ENCODE measurements around the gene DPP6.

Gene DPP6

DNA sequence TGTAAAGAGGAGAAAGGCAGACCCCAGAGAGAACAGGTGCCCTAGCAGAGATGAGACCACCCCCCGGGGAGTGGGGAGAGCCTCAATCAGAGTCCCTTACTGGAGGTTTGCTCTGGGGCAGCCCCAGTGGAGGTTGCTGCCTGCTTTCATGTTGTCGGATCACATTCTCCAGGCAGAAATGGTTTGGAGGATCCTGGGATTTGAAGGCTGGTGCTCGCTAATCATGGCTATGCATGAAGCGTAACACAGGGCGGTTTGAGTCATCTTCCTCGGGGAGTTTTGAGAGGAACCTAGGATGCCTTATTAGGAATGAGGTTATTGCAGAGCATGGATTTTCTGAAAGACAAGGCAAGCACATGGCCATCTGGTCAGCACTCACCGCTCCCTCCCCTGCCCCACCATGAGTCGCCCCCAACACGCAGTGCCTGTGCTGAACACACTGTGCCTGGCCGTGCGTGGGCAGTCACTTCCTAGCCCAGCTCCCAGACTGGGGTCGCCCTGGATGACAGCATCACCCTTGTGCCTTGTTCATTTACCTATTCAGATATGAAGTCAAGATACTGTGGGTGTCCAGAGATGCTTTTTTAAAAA lies 319.9 kb downstream of the DPP6 start:
- Histone ChIP-seq H3K4me1 (ENCODE audit: control insufficient read depth, insufficient read depth, low read length) (no peaks in the 10 kb centered on the region), H3K9ac (ENCODE audit: low read depth, low read length) (no peak overlapping the region), H3K36me3 (ENCODE audit: control insufficient read depth, insufficient read depth, low read length) (no peaks in the 10 kb centered on the region), H3K27me3 (ENCODE audit: control insufficient read depth, insufficient read depth, low read length) (no peaks in the 10 kb centered on the region), H3K9me3 (ENCODE audit: control insufficient read depth, insufficient read depth, low read length) (no peaks in the 10 kb centered on the region), H3K4me3 (ENCODE audit: low read depth, low read length) (no peak overlapping the region)

- Histone ChIP-seq H3K9ac (ENCODE audit: low read depth, low read length) (no peak overlapping the region), H3K4me1 (ENCODE audit: control insufficient read depth, insufficient read depth, low read length) (no peaks in the 10 kb centered on the region), H3K4me3 (ENCODE audit: low read depth, low read length) (no peak overlapping the region), H3K9me3 (ENCODE audit: control insufficient read depth, insufficient read depth, low read length) (no peaks in the 10 kb centered on the region), H3K36me3 (ENCODE audit: control insufficient read depth, insufficient read depth, low read length) (no peaks in the 10 kb centered on the region), H3K27me3 (ENCODE audit: control insufficient read depth, insufficient read depth, low read length) (no peaks in the 10 kb centered on the region)
These were observed 321.8 kb downstream of the DPP6 start for GRCh38 chr7:154373956-154374355.

DNA sequence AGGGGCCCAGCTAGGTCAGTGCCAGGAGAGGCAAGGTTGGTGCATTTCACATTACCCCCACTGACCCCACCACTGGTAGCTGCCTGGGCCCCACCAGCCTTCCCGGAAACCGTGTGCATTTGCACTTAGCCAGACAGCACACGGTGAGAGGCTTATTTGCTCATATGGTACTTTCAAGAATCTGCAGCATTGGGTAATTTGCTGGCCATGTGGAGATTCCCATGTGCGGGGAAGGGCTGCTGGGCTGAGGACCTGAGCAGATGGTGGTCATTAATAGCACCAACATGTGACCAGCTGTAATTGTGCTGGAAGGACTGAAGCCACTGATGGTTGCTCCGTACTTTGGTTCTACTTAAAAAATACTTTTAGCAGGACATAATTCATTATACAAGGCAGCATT lies 323.8 kb downstream of the DPP6 start:
- Histone ChIP-seq H3K27me3 (ENCODE audit: control insufficient read depth, insufficient read depth, low read length) (no peaks in the 10 kb centered on the region), H3K4me3 (ENCODE audit: low read depth, low read length) (no peak overlapping the region), H3K9me3 (ENCODE audit: control insufficient read depth, insufficient read depth, low read length) (no peaks in the 10 kb centered on the region), H3K4me1 (ENCODE audit: control insufficient read depth, insufficient read depth, low read length) (no peaks in the 10 kb centered on the region), H3K36me3 (ENCODE audit: control insufficient read depth, insufficient read depth, low read length) (no peaks in the 10 kb centered on the region), H3K9ac (ENCODE audit: low read depth, low read length) (no peak overlapping the region)

- Histone ChIP-seq H3K4me3 (ENCODE audit: low read depth, low read length) (no peak overlapping the region), H3K9ac (ENCODE audit: low read depth, low read length) (no peak overlapping the region), H3K4me1 (ENCODE audit: control insufficient read depth, insufficient read depth, low read length) (no peaks in the 10 kb centered on the region), H3K9me3 (ENCODE audit: control insufficient read depth, insufficient read depth, low read length) (no peaks in the 10 kb centered on the region), H3K27me3 (ENCODE audit: control insufficient read depth, insufficient read depth, low read length) (no peaks in the 10 kb centered on the region), H3K36me3 (ENCODE audit: control insufficient read depth, insufficient read depth, low read length) (no peaks in the 10 kb centered on the region)
These were observed 328.6 kb downstream of the DPP6 start for GRCh38 chr7:154380771-154381170.

- H3K9me3 ChIP-seq (ENCODE audit: control insufficient read depth, insufficient read depth, low read length), result no peaks in the 10 kb centered on the region
- no peaks in the 10 kb centered on the region for H3K36me3 ChIP-seq (ENCODE audit: control insufficient read depth, insufficient read depth, low read length)
- no peaks in the 10 kb centered on the region for H3K4me1 ChIP-seq (ENCODE audit: control insufficient read depth, insufficient read depth, low read length)
- no peaks in the 10 kb centered on the region for H3K27me3 ChIP-seq (ENCODE audit: control insufficient read depth, insufficient read depth, low read length)
- H3K9ac ChIP-seq (ENCODE audit: low read depth, low read length), result no peak overlapping the region
- H3K4me3 ChIP-seq (ENCODE audit: low read depth, low read length), result no peak overlapping the region
These were observed 330.8 kb downstream of the DPP6 start for GRCh38 chr7:154383045-154383444.

GRCh38 chr7:154385214-154385613 lies 333.0 kb downstream of the DPP6 start:
- Histone ChIP-seq H3K36me3 (ENCODE audit: control insufficient read depth, insufficient read depth, low read length) (no peaks in the 10 kb centered on the region), H3K4me1 (ENCODE audit: control insufficient read depth, insufficient read depth, low read length) (no peaks in the 10 kb centered on the region), H3K27me3 (ENCODE audit: control insufficient read depth, insufficient read depth, low read length) (no peaks in the 10 kb centered on the region), H3K9me3 (ENCODE audit: control insufficient read depth, insufficient read depth, low read length) (no peaks in the 10 kb centered on the region), H3K4me3 (ENCODE audit: low read depth, low read length) (no peak overlapping the region), H3K9ac (ENCODE audit: low read depth, low read length) (no peak overlapping the region)

DNA sequence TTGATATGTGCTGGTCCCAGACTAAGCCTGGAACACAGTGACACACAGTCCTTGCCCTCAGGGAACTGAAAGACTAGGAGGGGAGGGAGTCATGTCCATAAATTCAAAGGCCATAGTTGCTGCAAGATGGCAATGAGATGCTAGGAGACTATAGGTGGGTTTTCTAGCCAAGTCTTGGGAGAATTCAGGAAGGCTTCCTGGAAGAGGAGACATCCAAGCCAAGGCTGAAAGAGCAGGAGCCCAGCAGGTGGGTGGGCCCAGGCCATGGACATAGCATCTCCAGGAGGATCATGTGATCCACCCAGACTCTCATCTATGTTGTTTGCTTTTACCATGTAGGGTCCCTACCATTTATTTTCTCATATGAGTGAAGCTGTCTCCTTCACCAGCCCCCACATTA lies 335.1 kb downstream of the DPP6 start:
- Histone ChIP-seq H3K9me3 (ENCODE audit: control insufficient read depth, insufficient read depth, low read length) (no peaks in the 10 kb centered on the region), H3K9ac (ENCODE audit: low read depth, low read length) (no peak overlapping the region), H3K36me3 (ENCODE audit: control insufficient read depth, insufficient read depth, low read length) (no peaks in the 10 kb centered on the region), H3K4me1 (ENCODE audit: control insufficient read depth, insufficient read depth, low read length) (no peaks in the 10 kb centered on the region), H3K27me3 (ENCODE audit: control insufficient read depth, insufficient read depth, low read length) (no peaks in the 10 kb centered on the region), H3K4me3 (ENCODE audit: low read depth, low read length) (no peak overlapping the region)

- Histone ChIP-seq H3K9me3 (ENCODE audit: control insufficient read depth, insufficient read depth, low read length) (no peaks in the 10 kb centered on the region), H3K4me1 (ENCODE audit: control insufficient read depth, insufficient read depth, low read length) (no peaks in the 10 kb centered on the region), H3K36me3 (ENCODE audit: control insufficient read depth, insufficient read depth, low read length) (no peaks in the 10 kb centered on the region), H3K9ac (ENCODE audit: low read depth, low read length) (no peak overlapping the region), H3K27me3 (ENCODE audit: control insufficient read depth, insufficient read depth, low read length) (no peaks in the 10 kb centered on the region), H3K4me3 (ENCODE audit: low read depth, low read length) (no peak overlapping the region)
These were observed 336.2 kb downstream of the DPP6 start for GRCh38 chr7:154388412-154388811.

- Histone ChIP-seq H3K4me1 (ENCODE audit: control insufficient read depth, insufficient read depth, low read length) (no peaks in the 10 kb centered on the region), H3K9ac (ENCODE audit: low read depth, low read length) (no peak overlapping the region), H3K27me3 (ENCODE audit: control insufficient read depth, insufficient read depth, low read length) (no peaks in the 10 kb centered on the region), H3K4me3 (ENCODE audit: low read depth, low read length) (no peak overlapping the region), H3K36me3 (ENCODE audit: control insufficient read depth, insufficient read depth, low read length) (no peaks in the 10 kb centered on the region), H3K9me3 (ENCODE audit: control insufficient read depth, insufficient read depth, low read length) (no peaks in the 10 kb centered on the region)
These were observed 336.8 kb downstream of the DPP6 start for GRCh38 chr7:154388999-154389398.

DNA sequence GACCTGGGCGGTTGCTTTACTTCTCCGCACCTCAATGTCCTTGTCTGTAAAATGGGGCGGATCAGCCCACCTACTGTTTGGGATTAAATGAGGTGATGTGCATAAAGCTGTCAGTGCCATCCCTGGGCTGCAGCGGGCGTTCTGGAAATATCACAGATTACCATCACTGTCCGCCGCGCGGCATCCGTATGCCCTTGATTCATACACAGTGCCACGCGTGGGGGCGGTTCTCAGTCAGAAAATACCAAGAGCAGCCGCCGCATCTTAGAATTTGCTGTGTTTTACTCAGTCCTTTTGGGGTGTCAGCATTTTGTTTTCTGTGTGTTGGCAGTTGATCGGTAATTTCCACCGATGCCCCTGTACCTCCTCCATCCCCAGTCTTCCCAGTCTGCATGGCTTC lies 338.8 kb downstream of the DPP6 start:
- Histone ChIP-seq H3K9ac (ENCODE audit: low read depth, low read length) (no peak overlapping the region), H3K36me3 (ENCODE audit: control insufficient read depth, insufficient read depth, low read length) (no peaks in the 10 kb centered on the region)

GRCh38 chr7:154394804-154395203 lies 342.6 kb downstream of the DPP6 start:
- no peaks in the 10 kb centered on the region for H3K4me1 ChIP-seq (ENCODE audit: control insufficient read depth, insufficient read depth, low read length)
- no peak overlapping the region for H3K9ac ChIP-seq (ENCODE audit: low read depth, low read length)
- no peak overlapping the region for H3K4me3 ChIP-seq (ENCODE audit: low read depth, low read length)
- H3K9me3 ChIP-seq (ENCODE audit: control insufficient read depth, insufficient read depth, low read length), result no peaks in the 10 kb centered on the region
- no peaks in the 10 kb centered on the region for H3K27me3 ChIP-seq (ENCODE audit: control insufficient read depth, insufficient read depth, low read length)
- H3K36me3 ChIP-seq (ENCODE audit: control insufficient read depth, insufficient read depth, low read length), result no peaks in the 10 kb centered on the region

More for the DNA sequence above, 338.8 kb downstream of the DPP6 start:
- no peaks in the 10 kb centered on the region for H3K9me3 ChIP-seq (ENCODE audit: control insufficient read depth, insufficient read depth, low read length)
- no peak overlapping the region for H3K4me3 ChIP-seq (ENCODE audit: low read depth, low read length)
- H3K4me1 ChIP-seq (ENCODE audit: control insufficient read depth, insufficient read depth, low read length), result no peaks in the 10 kb centered on the region
- H3K27me3 ChIP-seq (ENCODE audit: control insufficient read depth, insufficient read depth, low read length), result no peaks in the 10 kb centered on the region

GRCh38 chr7:154406312-154406711 lies 354.1 kb downstream of the DPP6 start:
- Histone ChIP-seq H3K27me3 (ENCODE audit: control insufficient read depth, insufficient read depth, low read length) (no peaks in the 10 kb centered on the region), H3K9me3 (ENCODE audit: control insufficient read depth, insufficient read depth, low read length) (no peaks in the 10 kb centered on the region), H3K36me3 (ENCODE audit: control insufficient read depth, insufficient read depth, low read length) (no peaks in the 10 kb centered on the region), H3K4me1 (ENCODE audit: control insufficient read depth, insufficient read depth, low read length) (no peaks in the 10 kb centered on the region), H3K4me3 (ENCODE audit: low read depth, low read length) (no peak overlapping the region), H3K9ac (ENCODE audit: low read depth, low read length) (no peak overlapping the region)
